IMR-90 (cell line): ENCODE results near the gene VTN. TPM values are rescaled to one million over a fixed set of nuclear protein-coding genes. Genes with fewer than 3 reads are reported as not detected.

Source experiments
- ATAC-seq: fragments of 200-7000 bp; cut with Tn5 transposase; 2 replicates; pipeline ENCODE4 v1.9.1; 2020; ENCODE audit warnings: low read depth, mild to moderate bottlenecking, moderate library complexity
- BruUV-seq: library from RNA; stranded (reverse); fragments of 400-500 nt; replicated peaks from 2 replicates; lab custom pipeline; 2021; lab: Mats Ljungman, UMichigan
- CTCF ChIA-PET: fragments of 300-600 bp; formaldehyde crosslinking; extraction: SDS; loops from one replicate; lab custom pipeline; 2021; ENCODE audit warnings: antibody characterized with exemption; lab: Yijun Ruan, JAX
- POLR2A ChIA-PET: fragments of 300-600 bp; sonication (Branson Sonifier 250); formaldehyde crosslinking; loops from one replicate; lab custom pipeline; 2022; ENCODE audit warnings: antibody characterized with exemption; ENCODE audit not compliant: unreplicated experiment; lab: Charles Lee
- DNase-seq: peaks from one replicate; pipeline ENCODE4 v3.0.0; 2013
- H2AFZ ChIP-seq: replicated peaks from 2 replicates; pipeline ENCODE3; 2013; ENCODE audit warnings: low read length, mild to moderate bottlenecking; ENCODE audit not compliant: poor library complexity
- H2AK5ac ChIP-seq: 2 replicates; pipeline ENCODE4 v1.6.1; 2013; ENCODE audit warnings: low read depth, low read length, inconsistent platforms
- H2AK9ac ChIP-seq: replicated peaks from 2 replicates; pipeline ENCODE3; 2013; ENCODE audit warnings: mild to moderate bottlenecking, low read depth, low read length, moderate library complexity; ENCODE audit not compliant: poor library complexity
- H2BK120ac ChIP-seq: 2 replicates; pipeline ENCODE4 v1.6.1; 2013; ENCODE audit warnings: low read depth, low read length, inconsistent platforms
- H2BK15ac ChIP-seq: 3 replicates; pipeline ENCODE4 v1.6.1; 2013; ENCODE audit warnings: low read depth, low read length, inconsistent platforms
- H2BK20ac ChIP-seq: 2 replicates; pipeline ENCODE4 v1.6.1; 2013; ENCODE audit warnings: low read depth, mild to moderate bottlenecking, inconsistent platforms, low read length, moderate library complexity
- H2BK5ac ChIP-seq: 2 replicates; pipeline ENCODE4 v1.6.1; 2013; ENCODE audit warnings: mild to moderate bottlenecking, low read depth, low read length, inconsistent platforms; ENCODE audit not compliant: poor library complexity, severe bottlenecking
- H3K14ac ChIP-seq: replicated peaks from 2 replicates; pipeline ENCODE4 v1.6.1; 2013; ENCODE audit warnings: low read depth, low read length, inconsistent platforms
- H3K18ac ChIP-seq: 2 replicates; pipeline ENCODE4 v1.6.1; 2013; ENCODE audit warnings: low read depth, low read length, control low read depth
- H3K23ac ChIP-seq: 2 replicates; pipeline ENCODE4 v1.6.1; 2013; ENCODE audit warnings: low read depth, low read length, inconsistent platforms
- H3K27ac ChIP-seq: 2 replicates; pipeline ENCODE4 v1.5.1; 2013; ENCODE audit warnings: mild to moderate bottlenecking, control low read depth, low read length; ENCODE audit not compliant: insufficient read depth
- H3K27me3 ChIP-seq: 2 replicates; pipeline ENCODE4 v1.6.1; 2013; ENCODE audit warnings: low read length; ENCODE audit not compliant: control insufficient read depth, insufficient read depth
- H3K36me3 ChIP-seq: 2 replicates; pipeline ENCODE4 v1.6.1; 2013; ENCODE audit warnings: low read length, mixed read lengths; ENCODE audit not compliant: control insufficient read depth, insufficient read depth
- H3K4ac ChIP-seq: 2 replicates; pipeline ENCODE4 v1.6.1; 2013; ENCODE audit warnings: low read depth, low read length, inconsistent platforms
- H3K4me1 ChIP-seq: 2 replicates; pipeline ENCODE4 v1.6.1; 2013; ENCODE audit warnings: low read length, mixed read lengths; ENCODE audit not compliant: control insufficient read depth, insufficient read depth
- H3K4me2 ChIP-seq: 2 replicates; pipeline ENCODE4 v1.6.1; 2013; ENCODE audit warnings: low read depth, mild to moderate bottlenecking, control low read depth, low read length, moderate library complexity
- H3K4me3 ChIP-seq: 2 replicates; pipeline ENCODE4 v1.5.1; 2013; ENCODE audit warnings: low read depth, mild to moderate bottlenecking, control low read depth, low read length, moderate library complexity; ENCODE audit not compliant: insufficient read depth
- H3K56ac ChIP-seq: 2 replicates; pipeline ENCODE4 v1.6.1; 2013; ENCODE audit warnings: low read length, inconsistent platforms; ENCODE audit not compliant: insufficient read depth; ENCODE audit errors: extremely low read depth
- H3K79me1 ChIP-seq, 2 experiments: 2 replicates each; pipeline ENCODE4 v1.6.1; 2013; ENCODE audit warnings: low read length in 2 of 2, inconsistent platforms in 1 of 2, low read depth in 1 of 2
- H3K9ac ChIP-seq: 2 replicates; pipeline ENCODE4 v1.6.1; 2013; ENCODE audit warnings: low read depth, low read length, control low read depth
- H3K9me1 ChIP-seq: 2 replicates; pipeline ENCODE4 v1.6.1; 2013; ENCODE audit warnings: low read length, inconsistent platforms; ENCODE audit not compliant: insufficient read depth
- H3K9me3 ChIP-seq: 2 replicates; pipeline ENCODE4 v1.6.1; 2013; ENCODE audit warnings: low read length; ENCODE audit not compliant: control insufficient read depth, insufficient read depth
- H4K20me1 ChIP-seq: 2 replicates; pipeline ENCODE4 v1.6.1; 2013; ENCODE audit warnings: low read length, inconsistent platforms; ENCODE audit not compliant: insufficient read depth
- H4K5ac ChIP-seq: 2 replicates; pipeline ENCODE4 v1.6.1; 2013; ENCODE audit warnings: mild to moderate bottlenecking, low read depth, low read length, control low read depth
- H4K8ac ChIP-seq, 2 experiments: 2 replicates each; pipeline ENCODE4 v1.6.1; 2013; ENCODE audit warnings: low read depth in 2 of 2, low read length in 2 of 2, control low read depth in 1 of 2, inconsistent platforms in 1 of 2
- H4K91ac ChIP-seq: 2 replicates; pipeline ENCODE4 v1.6.1; 2013; ENCODE audit warnings: low read depth, low read length, inconsistent platforms; ENCODE audit not compliant: insufficient read depth
- BHLHE40 ChIP-seq: fragments of 150-350 bp; IDR thresholded peaks from 2 replicates; pipeline ENCODE4 v1.6.1; 2016; ENCODE audit warnings: mild to moderate bottlenecking, low read depth, low read length
- CEBPB ChIP-seq: IDR thresholded peaks from 2 replicates; pipeline ENCODE4 v1.6.1; 2012; ENCODE audit warnings: low read depth, low read length, improper control_type of control experiment
- CHD1 ChIP-seq: IDR thresholded peaks from 2 replicates; pipeline ENCODE4 v1.6.1; 2012; ENCODE audit warnings: low read depth, low read length, improper control_type of control experiment
- FOS ChIP-seq: fragments of 150-350 bp; IDR thresholded peaks from 2 replicates; pipeline ENCODE4 v1.6.1; 2016; ENCODE audit warnings: low read depth, low read length
- POLR2A ChIP-seq: IDR thresholded peaks from 2 replicates; pipeline ENCODE4 v1.6.1; 2012; ENCODE audit warnings: mild to moderate bottlenecking, low read depth, low read length
- RAD21 ChIP-seq: IDR thresholded peaks from 2 replicates; pipeline ENCODE4 v1.6.1; 2012; ENCODE audit warnings: low read length, improper control_type of control experiment
- RCOR1 ChIP-seq: IDR thresholded peaks from 2 replicates; pipeline ENCODE4 v1.6.1; 2012; ENCODE audit warnings: mild to moderate bottlenecking, low read length, improper control_type of control experiment; ENCODE audit not compliant: insufficient replicate concordance
- USF2 ChIP-seq: fragments of 150-350 bp; IDR thresholded peaks from 2 replicates; pipeline ENCODE4 v1.6.1; 2017; ENCODE audit warnings: mild to moderate bottlenecking, antibody characterized with exemption, low read length, low read depth
- WGBS, 2 experiments: methylation state at CpG; one replicate each; pipeline versions ENCODE4 v1.1.5 to v1.1.7; 2013; ENCODE audit warnings: missing lambda C conversion rate in 2 of 2; ENCODE audit not compliant: insufficient read length in 1 of 2; ENCODE audit errors: extremely low coverage in 2 of 2; 5-methylcytosine and 5-hydroxymethylcytosine counted together
- dilution Hi-C: fragments of 300-500 bp; cut with HindIII; formaldehyde crosslinking; loops from one replicate; pipeline ENCODE4 v1.14.3; 2018; ENCODE audit warnings: low sequenced_read_pairs; ENCODE audit not compliant: unreplicated experiment
- in situ Hi-C: fragments of 300-500 bp; cut with MboI; formaldehyde crosslinking; loops from 3 replicates; pipeline ENCODE4 v1.14.3; 2019; ENCODE audit warnings: low sequenced_read_pairs, inconsistent platforms, mixed read lengths
- intact Hi-C: fragments of 100-400 bp; cut with micrococcal nuclease; formaldehyde crosslinking; loops from 2 replicates; pipeline ENCODE4 v1.10.0; 2022
- polyA plus RNA-seq, 3 experiments: library from polyadenylated mRNA; depleted of rRNA; stranded (reverse); fragments of >200 nt; gene quantifications; 2 replicates each; pipeline ENCODE4 v1.2.3, GENCODE V29; 2012; ENCODE audit warnings: low replicate concordance in 1 of 3
- total RNA-seq: library from RNA; depleted of rRNA; stranded (reverse); fragments of >200 nt; gene quantifications from 2 replicates; pipeline ENCODE4 v1.2.3, GENCODE V29; 2012

The VTN gene
- total and polyA plus RNA-seq, 2 of the 4 experiments (the other 2 are of a cell fraction), result 0.18 to 1.0 TPM

GRCh38 chr17:28346199-28346580, 23.9 kb downstream of the VTN start (continued):
- no peak for TF ChIP-seq USF2
- TF ChIP-seq POLR2A, result no peak
- TF ChIP-seq FOS, result no peak

- ATAC-seq (no peak), DNase-seq (no peak)
- TF ChIP-seq RAD21 (no peak), BHLHE40 (no peak), CEBPB (no peak), RCOR1 (no peak), CHD1 (no peak)
- no TSS peak for BruUV-seq
- WGBS, 2 experiments, result 60% methylated on average over 7 of the region's 13 CpGs; no CpG with 5 or more reads in 1 of the 2 experiments
- peaks cover 12% of the 10 kb centered on the region; the same call in 1 of the 2 replicates for H3K9me1 ChIP-seq
- peak overlapping the region; percentile 54; the same call in 1 of the 2 replicates for H3K27ac ChIP-seq
- no peak overlapping the region for H3K56ac ChIP-seq
- H2BK5ac ChIP-seq, result peak overlapping the region; percentile 79
- ChIA-PET CTCF (interaction anchor here (0.6 to 1.7 kb wide), 2 partner anchors 305 to 452 kb away, joined by 4 to 5 read pairs; partner anchors contain the start of gene LYRM9), POLR2A (interaction anchor here (2.8 kb wide), 1 partner anchor 12 kb away, joined by 9 read pairs; the partner anchor contains the start of gene POLDIP2)
- no peak overlapping the region for H3K4me2 ChIP-seq
- 0 out of 2 replicates have a peak overlapping the region, but pooled peaks have one; percentile 66 for H3K23ac ChIP-seq
- H3K4me3 ChIP-seq, result no peak overlapping the region
- H2AFZ ChIP-seq, result no peak overlapping the region
- H4K5ac ChIP-seq, result peak overlapping the region; percentile 35; the same call in 1 of the 2 replicates
- H2BK20ac ChIP-seq, result no peak overlapping the region
- intact Hi-C loops (loop anchor here (2.0 kb wide), 1 partner anchor 541 kb away; no protein-coding TSS in a partner anchor), dilution Hi-C loops (no loop called here), in situ Hi-C loops (loop anchor here (25.0 kb wide), 1 partner anchor 808 kb away; no protein-coding TSS in a partner anchor)
- H4K20me1 ChIP-seq, result peaks cover 13% of the 10 kb centered on the region
- no peaks in the 10 kb centered on the region for H3K27me3 ChIP-seq
- H4K91ac ChIP-seq, result no peak overlapping the region
- peaks cover 20 to 69% of the 10 kb centered on the region in 2 experiments for H3K79me1 ChIP-seq
- H3K9ac ChIP-seq, result no peak overlapping the region
- H2AK9ac ChIP-seq, result no peak overlapping the region
- H2BK120ac ChIP-seq, result no peak overlapping the region
- peaks cover 16% of the 10 kb centered on the region for H3K4me1 ChIP-seq
- peak overlapping the region; percentile 4; the same call in 1 of the 2 replicates for H3K4ac ChIP-seq
- no peak overlapping the region; the same call in 1 of the 2 replicates for H2AK5ac ChIP-seq
- H2BK15ac ChIP-seq, result no peak overlapping the region
- peak overlapping the region in 1 of 2 experiments; percentile 46; a peak in 2 of 4 replicates for H4K8ac ChIP-seq
- H3K18ac ChIP-seq, result peak overlapping the region; percentile 39; the same call in 1 of the 2 replicates
- no peak overlapping the region for H3K14ac ChIP-seq
- peaks cover 81% of the 10 kb centered on the region for H3K36me3 ChIP-seq
- H3K9me3 ChIP-seq, result no peaks in the 10 kb centered on the region
These were observed 24.5 kb downstream of the VTN start for GRCh38 chr17:28345419-28346198.
